WERI-Rb-1 (cell line): ENCODE results near the gene CNP.

ENCODE experiments used
- DNase-seq: peaks from one replicate; pipeline ENCODE4 v3.0.0-alpha.2; 2020
- H3K27ac ChIP-seq: fragments of 250-450 bp; sonication (Bioruptor Pico); 2 replicates; pipeline ENCODE4 v1.5.1; 2020; ENCODE audit warnings: mild to moderate bottlenecking, moderate library complexity
- H3K27me3 ChIP-seq: fragments of 250-450 bp; sonication (Bioruptor Pico); 2 replicates; pipeline ENCODE4 v1.5.1; 2021; ENCODE audit warnings: mild to moderate bottlenecking, low read depth, moderate library complexity; ENCODE audit not compliant: insufficient read depth, severe bottlenecking
- H3K36me3 ChIP-seq: fragments of 250-450 bp; sonication (Bioruptor Pico); 2 replicates; pipeline ENCODE4 v1.5.1; 2020; ENCODE audit warnings: mild to moderate bottlenecking, moderate library complexity
- H3K4me3 ChIP-seq: 2 replicates; pipeline ENCODE4 v1.5.1; 2011; ENCODE audit warnings: low read depth, mild to moderate bottlenecking, control low read depth, low read length
- H3K9me3 ChIP-seq: fragments of 250-450 bp; sonication (Bioruptor Pico); 2 replicates; pipeline ENCODE4 v1.5.1; 2021; ENCODE audit warnings: mild to moderate bottlenecking, moderate library complexity; ENCODE audit not compliant: severe bottlenecking
- TF ChIP-seq, protein P1 (sequence below): IDR thresholded peaks from 2 replicates; pipeline ENCODE4 v1.5.1; 2011; ENCODE audit warnings: low read depth, mild to moderate bottlenecking, control low read depth, inconsistent platforms, low read length

Gene CNP

DNA sequence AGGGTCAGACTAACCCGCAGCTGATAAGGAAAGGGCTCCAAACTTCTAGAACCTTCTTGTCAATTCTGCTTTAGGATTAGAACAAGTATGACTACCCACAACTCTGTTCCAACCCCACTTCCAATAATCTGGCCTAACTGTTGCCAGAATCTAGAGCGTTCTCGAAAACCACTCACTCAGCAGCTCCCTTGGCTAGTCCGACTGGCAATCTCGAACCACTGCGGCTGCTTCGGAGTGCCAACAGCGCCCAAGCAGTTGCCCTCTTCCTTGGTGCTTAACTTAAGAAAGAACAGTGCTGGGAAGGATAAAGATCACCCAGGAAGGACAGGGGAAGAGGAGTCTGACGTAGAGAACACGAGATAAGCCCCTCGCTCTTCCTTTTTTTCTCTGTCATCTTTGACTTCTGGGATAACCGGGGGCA is 49.8 kb downstream of the CNP start:
- TF ChIP-seq, protein P1, sequence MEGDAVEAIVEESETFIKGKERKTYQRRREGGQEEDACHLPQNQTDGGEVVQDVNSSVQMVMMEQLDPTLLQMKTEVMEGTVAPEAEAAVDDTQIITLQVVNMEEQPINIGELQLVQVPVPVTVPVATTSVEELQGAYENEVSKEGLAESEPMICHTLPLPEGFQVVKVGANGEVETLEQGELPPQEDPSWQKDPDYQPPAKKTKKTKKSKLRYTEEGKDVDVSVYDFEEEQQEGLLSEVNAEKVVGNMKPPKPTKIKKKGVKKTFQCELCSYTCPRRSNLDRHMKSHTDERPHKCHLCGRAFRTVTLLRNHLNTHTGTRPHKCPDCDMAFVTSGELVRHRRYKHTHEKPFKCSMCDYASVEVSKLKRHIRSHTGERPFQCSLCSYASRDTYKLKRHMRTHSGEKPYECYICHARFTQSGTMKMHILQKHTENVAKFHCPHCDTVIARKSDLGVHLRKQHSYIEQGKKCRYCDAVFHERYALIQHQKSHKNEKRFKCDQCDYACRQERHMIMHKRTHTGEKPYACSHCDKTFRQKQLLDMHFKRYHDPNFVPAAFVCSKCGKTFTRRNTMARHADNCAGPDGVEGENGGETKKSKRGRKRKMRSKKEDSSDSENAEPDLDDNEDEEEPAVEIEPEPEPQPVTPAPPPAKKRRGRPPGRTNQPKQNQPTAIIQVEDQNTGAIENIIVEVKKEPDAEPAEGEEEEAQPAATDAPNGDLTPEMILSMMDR: no peak
- H3K27ac ChIP-seq: peak overlapping the region; percentile 99
- H3K9me3 ChIP-seq: no peaks in the 10 kb centered on the region
- peaks cover 25% of the 10 kb centered on the region for H3K36me3 ChIP-seq
- DNase-seq: no peak
- no peaks in the 10 kb centered on the region for H3K27me3 ChIP-seq
- peak overlapping the region; percentile 95 for H3K4me3 ChIP-seq

DNA sequence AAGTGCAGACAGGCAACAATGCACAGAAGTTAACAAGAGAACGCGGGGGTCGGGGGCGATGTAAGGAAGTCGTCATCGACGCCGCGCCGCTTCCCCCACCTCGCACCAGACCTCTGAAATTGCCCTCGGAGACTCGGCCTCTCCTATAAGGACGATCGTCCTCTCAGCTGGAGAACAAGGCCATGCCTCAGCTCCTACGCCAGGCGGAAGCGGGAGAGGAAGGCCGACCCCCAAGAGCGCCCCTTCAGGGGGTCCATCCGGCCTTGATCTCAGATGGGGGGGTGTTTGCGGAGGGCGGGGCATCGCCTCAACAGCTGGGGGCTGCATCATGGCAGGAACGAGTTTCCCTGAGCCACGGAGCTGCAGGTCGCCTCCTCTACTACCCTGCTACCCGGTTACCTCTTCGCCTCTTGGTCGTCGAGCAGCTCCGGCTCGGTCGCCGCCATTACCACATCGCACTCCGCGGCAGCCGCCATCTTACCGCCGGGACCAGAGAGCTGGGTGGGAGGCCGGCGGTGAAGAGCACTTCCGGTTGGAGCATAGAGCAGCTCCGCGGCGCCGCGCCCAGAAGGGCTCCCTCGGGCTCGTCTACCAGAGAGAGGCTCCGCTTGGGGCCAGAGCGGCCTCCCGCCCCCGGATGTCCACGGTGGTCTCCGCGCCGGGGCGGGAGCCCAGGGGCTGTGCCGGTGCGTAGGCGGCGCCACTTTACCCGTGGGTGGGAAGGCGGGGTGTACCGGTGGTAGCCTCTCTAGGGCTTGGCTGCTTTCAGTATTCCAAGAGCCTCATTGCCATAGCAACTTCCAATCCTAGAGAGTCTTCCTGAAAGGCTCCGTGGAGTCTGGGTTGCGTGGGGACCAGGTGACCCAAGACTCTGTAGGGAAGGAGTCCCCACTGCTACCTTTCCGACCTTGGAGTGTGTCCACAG is 50.6 kb downstream of the CNP start, which contains the start of gene DNAJC7:
TSS of gene DNAJC7 (minus strand) at position 499 of the 925 bp plus-strand sequence. CDS start at position 476, 23 bp downstream.
- peak within 1 kb of the TSS; percentile 99 for H3K27ac ChIP-seq
- no peaks in the 10 kb centered on the region for H3K9me3 ChIP-seq
- H3K4me3 ChIP-seq: peak within 1 kb of the TSS; percentile 95
- H3K27me3 ChIP-seq: no peaks in the 10 kb centered on the region
- peaks cover 33% of the 10 kb centered on the region for H3K36me3 ChIP-seq
- DNase-seq: peak; percentile 97
- TF ChIP-seq, protein P1: no peak

DNA sequence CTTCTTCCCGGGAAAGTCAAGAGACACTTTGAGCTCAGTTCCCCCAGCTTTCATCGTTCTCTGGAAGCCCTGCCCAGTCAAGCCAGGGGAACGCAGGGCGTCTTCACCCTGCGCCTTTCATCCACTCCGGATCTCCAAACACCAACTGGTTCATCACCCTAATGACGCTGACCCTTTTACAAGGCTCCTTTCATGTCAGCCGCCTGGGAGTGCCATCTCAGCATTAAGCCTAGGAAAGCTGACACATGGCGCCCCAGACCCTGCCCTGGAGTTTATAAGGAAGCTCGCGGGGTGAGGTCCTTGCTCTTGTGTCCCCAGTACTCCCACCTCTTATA is 51.2 kb downstream of the CNP start:
- TF ChIP-seq, protein P1: no peak
- H3K36me3 ChIP-seq: peaks cover 39% of the 10 kb centered on the region
- no peak for DNase-seq

DNA sequence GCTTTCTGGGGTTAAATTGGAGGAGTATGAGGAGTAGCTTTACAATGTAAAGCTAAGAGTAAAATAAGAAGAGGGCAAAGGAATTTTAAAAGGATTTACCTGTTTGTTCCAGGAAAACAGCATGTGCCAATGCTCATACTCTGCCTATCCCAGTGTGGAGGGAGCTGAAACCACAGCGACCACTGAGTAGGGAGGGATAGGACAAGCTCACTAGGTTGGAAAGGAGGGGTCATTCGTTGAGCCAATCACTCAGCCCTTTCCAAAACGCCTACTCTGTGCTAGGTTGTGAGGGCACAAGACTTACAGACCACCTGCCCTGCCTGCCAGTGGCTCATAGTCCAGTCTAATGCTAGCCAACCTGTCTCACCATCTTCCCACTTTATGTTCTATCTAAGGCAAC is 51.7 kb downstream of the CNP start:
- DNase-seq: no peak
- H3K4me3 ChIP-seq: peak overlapping the region; percentile 95
- peaks cover 41% of the 10 kb centered on the region for H3K36me3 ChIP-seq
- no peaks in the 10 kb centered on the region for H3K9me3 ChIP-seq
- no peaks in the 10 kb centered on the region for H3K27me3 ChIP-seq
- TF ChIP-seq, protein P1: no peak
- peak overlapping the region; percentile 99 for H3K27ac ChIP-seq

More for the DNA sequence above, 51.2 kb downstream of the CNP start:
- Histone ChIP-seq H3K9me3 (no peaks in the 10 kb centered on the region), H3K27ac (peak overlapping the region; percentile 99), H3K27me3 (no peaks in the 10 kb centered on the region), H3K4me3 (peak overlapping the region; percentile 95)

DNA sequence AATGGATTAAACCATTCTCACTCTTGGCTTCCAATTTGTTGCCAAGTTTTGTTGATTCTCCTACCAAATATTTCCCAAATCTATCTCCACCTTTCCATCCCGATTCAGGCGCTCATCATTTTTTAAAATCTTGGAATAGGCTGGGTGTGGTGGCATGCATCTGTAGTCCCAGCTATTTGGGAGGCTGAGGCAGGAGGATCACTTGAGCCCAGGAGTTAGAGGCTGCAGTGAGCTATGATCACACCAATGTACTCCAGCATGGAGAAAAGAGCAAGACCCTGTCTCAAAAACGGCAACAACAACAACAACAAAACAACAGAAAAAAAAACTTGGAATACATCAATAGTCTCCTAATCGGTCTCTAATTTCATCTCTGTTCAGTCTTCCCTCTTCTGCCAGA is 52.4 kb downstream of the CNP start:
- Histone ChIP-seq H3K27ac (no peak overlapping the region), H3K9me3 (no peaks in the 10 kb centered on the region), H3K4me3 (no peak overlapping the region), H3K36me3 (peaks cover 44% of the 10 kb centered on the region), H3K27me3 (no peaks in the 10 kb centered on the region)
- TF ChIP-seq, protein P1: no peak
- no peak for DNase-seq
